ENCODE data around the gene NTMT1. TPM values are rescaled to one million over a fixed set of nuclear protein-coding genes. Genes with fewer than 3 reads are reported as not detected.
"Not testable (repeated sequence)": the region's sequence is repeated elsewhere in the genome, so short reads cannot be mapped to it uniquely, and the experiment has no call there.

The NTMT1 gene
- total RNA-seq, 4 donors from 2014 or later: 11.9 to 35.5 (median 26.6) TPM

DNA sequence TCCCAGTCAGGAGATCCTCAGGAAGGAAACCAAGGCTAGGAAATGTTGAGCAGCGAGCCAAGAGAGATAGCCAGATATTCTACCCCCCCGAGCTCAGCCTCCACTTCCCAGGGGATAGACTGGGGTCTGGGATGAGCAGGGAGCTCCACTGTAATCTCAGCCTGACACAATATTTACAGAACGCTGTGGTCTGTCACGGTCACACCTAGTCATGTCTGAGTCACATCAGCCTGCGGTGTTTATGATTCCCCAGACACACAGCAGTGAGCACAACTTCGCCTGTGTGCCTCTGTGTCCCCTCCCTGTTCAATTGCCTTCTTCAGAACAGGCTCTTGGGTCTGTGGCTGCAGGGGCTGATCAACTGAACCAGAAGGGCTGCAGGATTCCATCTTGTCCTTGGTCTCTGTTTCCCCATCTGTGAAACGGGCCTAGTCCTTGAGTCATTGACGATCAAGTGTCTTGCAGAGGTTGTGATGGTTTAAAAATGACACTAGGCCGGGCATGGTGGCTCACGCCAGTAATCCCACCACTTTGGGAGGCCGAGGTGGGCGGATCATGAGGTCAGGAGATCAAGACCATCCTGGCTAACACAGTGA, 30.9 kb downstream of the NTMT1 start:
- TF ChIP-seq, protein P1, sequence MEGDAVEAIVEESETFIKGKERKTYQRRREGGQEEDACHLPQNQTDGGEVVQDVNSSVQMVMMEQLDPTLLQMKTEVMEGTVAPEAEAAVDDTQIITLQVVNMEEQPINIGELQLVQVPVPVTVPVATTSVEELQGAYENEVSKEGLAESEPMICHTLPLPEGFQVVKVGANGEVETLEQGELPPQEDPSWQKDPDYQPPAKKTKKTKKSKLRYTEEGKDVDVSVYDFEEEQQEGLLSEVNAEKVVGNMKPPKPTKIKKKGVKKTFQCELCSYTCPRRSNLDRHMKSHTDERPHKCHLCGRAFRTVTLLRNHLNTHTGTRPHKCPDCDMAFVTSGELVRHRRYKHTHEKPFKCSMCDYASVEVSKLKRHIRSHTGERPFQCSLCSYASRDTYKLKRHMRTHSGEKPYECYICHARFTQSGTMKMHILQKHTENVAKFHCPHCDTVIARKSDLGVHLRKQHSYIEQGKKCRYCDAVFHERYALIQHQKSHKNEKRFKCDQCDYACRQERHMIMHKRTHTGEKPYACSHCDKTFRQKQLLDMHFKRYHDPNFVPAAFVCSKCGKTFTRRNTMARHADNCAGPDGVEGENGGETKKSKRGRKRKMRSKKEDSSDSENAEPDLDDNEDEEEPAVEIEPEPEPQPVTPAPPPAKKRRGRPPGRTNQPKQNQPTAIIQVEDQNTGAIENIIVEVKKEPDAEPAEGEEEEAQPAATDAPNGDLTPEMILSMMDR (IDR thresholded peaks at IDR 0.05): no peak
- TF ChIP-seq POLR2A (IDR thresholded peaks at IDR 0.05): no peak
- Histone ChIP-seq H3K27me3 (no peaks in the 10 kb centered on the region), H3K27ac (no peak overlapping the region), H3K4me3 (no peak overlapping the region), H3K4me1 (peaks cover 0 to 4% (median 0%) of the 10 kb centered on the region in 4 donors), H3K36me3 (no peaks in the 10 kb centered on the region), H3K9me3 (no peaks in the 10 kb centered on the region)
- no peak for DNase-seq

DNA sequence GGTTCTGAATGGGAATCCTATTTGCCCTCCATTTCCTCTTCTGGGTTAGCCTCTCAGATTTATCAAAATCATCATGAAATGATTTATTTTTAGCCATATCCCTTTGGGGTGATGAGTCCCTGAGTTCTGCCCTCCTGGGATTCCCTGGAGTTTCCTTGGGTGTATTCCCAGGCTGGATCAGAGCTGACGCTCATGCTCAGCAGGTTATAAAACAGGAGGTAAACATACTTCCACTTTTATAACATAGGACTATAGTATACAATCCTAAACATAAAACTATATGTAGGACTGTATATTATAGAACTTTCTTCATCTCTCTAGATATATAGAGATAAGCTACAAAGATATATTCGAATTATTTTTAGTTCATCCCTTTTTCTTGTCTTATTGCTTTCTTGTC, 35.1 kb downstream of the NTMT1 start:
- Histone ChIP-seq H3K27me3 (peaks cover 0 to 8% of the 10 kb centered on the region in 2 donors), H3K9me3 (no peaks in the 10 kb centered on the region)
- DNase-seq: no peak

DNA sequence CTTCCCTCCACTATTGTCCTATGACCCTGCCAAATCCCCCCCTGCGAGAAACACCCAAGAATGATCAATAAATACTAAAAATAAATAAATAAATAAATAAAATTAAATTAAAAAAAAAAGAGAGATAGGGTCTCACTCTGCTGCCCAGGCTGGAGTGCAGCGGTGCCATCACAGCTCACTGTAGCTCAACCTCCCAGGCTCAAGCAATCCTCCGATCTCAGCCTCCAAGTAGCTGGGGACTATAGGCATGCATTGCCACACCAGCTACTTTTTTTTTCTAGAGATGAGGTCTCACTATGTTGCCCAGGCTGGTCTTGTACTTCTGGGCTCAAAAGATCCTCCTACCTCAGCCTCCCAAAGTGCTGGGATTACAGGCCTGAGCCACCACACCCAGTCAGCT, 36.3 kb downstream of the NTMT1 start:
- DNase-seq, H3K36me3 ChIP-seq, H3K27ac ChIP-seq, H3K9me3 ChIP-seq, H3K4me3 ChIP-seq: not testable (repeated sequence)
- Histone ChIP-seq H3K4me1 (peaks cover 0 to 16% (median 0%) of the 10 kb centered on the region in 4 donors), H3K27me3 (peaks cover 0 to 17% of the 10 kb centered on the region in 2 donors)

More for the DNA sequence above, 35.1 kb downstream of the NTMT1 start:
- TF ChIP-seq, protein P1 (IDR thresholded peaks at IDR 0.05): no peak
- no peak for TF ChIP-seq POLR2A (IDR thresholded peaks at IDR 0.05)
- no peak overlapping the region for H3K27ac ChIP-seq
- no peak overlapping the region for H3K4me3 ChIP-seq
- H3K36me3 ChIP-seq: no peaks in the 10 kb centered on the region
- H3K4me1 ChIP-seq: peaks cover 0 to 12% (median 0%) of the 10 kb centered on the region in 4 donors

DNA sequence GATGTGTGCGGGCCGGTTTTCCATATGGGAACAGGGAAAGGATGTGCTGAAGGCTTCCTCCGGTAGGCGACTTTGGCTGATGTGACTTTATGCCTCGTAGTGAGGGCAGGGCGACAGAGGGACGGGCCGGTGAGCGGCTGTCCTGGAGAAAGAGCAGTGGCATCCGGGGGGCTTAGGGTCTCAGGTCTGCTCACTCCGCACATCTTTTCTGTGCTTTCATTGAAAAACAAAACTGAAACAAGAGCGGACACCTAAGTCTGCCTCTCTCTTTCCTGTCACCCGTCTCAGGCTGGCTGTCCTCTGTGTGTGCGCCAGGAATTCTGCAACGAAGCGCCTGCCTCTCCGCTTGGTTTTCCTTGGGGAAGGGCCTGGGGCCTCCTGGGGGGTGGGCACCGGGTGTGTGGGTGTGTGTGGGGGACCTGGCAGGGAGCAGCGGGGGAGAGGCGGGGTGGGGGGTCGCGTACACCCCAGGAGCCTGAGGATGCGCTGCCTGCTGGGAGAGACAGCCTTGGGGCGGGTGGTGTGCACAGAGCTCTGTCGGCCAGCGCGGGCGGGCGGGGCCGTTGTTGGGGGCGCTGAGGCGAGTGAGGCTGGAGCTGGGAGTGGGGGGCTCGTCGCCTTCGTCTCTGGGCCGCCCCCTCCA, 38.9 kb downstream of the NTMT1 start:
- Histone ChIP-seq H3K27me3 (peaks cover 0 to 17% of the 10 kb centered on the region in 2 donors), H3K4me1 (peaks cover 0 to 16% (median 0%) of the 10 kb centered on the region in 4 donors), H3K36me3 (no peaks in the 10 kb centered on the region), H3K27ac (no peak overlapping the region), H3K4me3 (peak overlapping the region; percentile 25 to 49 (median 45)), H3K9me3 (no peaks in the 10 kb centered on the region)
- no peak for DNase-seq
- TF ChIP-seq, protein P1 (IDR thresholded peaks at IDR 0.05): no peak
- no peak for TF ChIP-seq POLR2A (IDR thresholded peaks at IDR 0.05)

DNA sequence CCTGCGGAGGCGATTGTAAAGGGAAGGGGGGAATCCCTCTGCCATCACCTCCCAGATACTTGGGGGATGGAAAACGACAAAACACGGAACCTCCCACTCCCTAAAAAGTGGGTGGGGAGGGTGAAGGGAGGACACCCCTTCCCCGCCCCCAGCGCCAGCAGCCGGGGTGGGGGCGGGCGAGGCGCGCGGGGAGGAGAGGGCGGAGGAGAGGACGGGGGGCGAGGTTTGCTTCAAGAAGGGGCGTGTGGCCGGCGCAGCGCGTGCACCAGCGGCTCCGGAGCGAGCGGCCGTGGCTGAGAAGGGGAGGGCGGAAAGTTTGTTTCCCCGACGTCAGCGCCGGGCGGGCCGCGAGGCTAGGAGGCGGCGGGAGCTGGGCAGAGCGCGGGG, 39.4 kb downstream of the NTMT1 start, which contains the start of gene PRRX2:
PRRX2 (plus strand) TSS at position 259 of the 387 bp plus-strand sequence. CDS start 221 bp downstream, outside the sequence.
- no peaks in the 10 kb centered on the region for H3K9me3 ChIP-seq
- H3K4me3 ChIP-seq: peak within 1 kb of the TSS; percentile 25 to 49 (median 45)
- no peak within 1 kb of the TSS for H3K27ac ChIP-seq
- peaks cover 0 to 16% (median 0%) of the 10 kb centered on the region in 4 donors for H3K4me1 ChIP-seq
- DNase-seq: no peak
- TF ChIP-seq, protein P1 (IDR thresholded peaks at IDR 0.05): no peak
- no peak for TF ChIP-seq POLR2A (IDR thresholded peaks at IDR 0.05)
- no peaks in the 10 kb centered on the region for H3K36me3 ChIP-seq
- H3K27me3 ChIP-seq: peaks cover 0 to 17% of the 10 kb centered on the region in 2 donors

DNA sequence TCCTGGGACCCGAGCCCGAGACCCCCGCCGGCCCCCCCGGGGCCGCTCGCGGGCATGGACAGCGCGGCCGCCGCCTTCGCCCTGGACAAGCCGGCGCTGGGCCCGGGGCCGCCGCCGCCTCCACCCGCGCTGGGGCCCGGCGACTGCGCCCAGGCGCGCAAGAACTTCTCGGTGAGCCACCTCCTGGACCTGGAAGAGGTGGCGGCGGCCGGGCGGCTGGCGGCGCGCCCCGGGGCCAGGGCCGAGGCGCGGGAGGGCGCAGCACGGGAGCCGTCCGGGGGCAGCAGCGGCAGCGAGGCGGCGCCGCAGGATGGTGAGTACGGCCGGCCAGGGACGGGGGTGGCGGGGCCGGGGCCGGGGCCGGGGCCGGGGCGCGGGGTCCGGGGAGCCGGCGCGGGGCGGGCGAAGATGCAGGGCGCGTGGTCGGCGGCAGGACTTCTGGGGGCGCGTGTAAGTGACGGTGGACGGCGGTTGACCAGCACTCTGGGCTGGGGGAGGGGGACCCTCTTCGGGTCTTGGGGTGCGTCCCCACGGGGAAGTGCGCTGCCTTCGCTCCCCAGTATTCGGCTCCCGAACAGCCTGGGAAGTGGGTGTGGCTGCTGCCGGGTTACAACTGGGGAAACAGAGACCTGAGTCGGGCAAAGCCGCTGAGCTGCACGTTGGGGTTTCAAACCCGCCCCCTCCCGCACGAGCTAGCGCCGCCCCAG, 40.0 kb downstream of the NTMT1 start:
- no peaks in the 10 kb centered on the region for H3K36me3 ChIP-seq
- H3K4me3 ChIP-seq: peak overlapping the region; percentile 5 to 49 (median 45)
- H3K27me3 ChIP-seq: peaks cover 0 to 17% of the 10 kb centered on the region in 2 donors
- no peak for TF ChIP-seq POLR2A (IDR thresholded peaks at IDR 0.05)
- TF ChIP-seq, protein P1 (IDR thresholded peaks at IDR 0.05): no peak
- no peaks in the 10 kb centered on the region for H3K9me3 ChIP-seq
- no peak for DNase-seq
- peaks cover 0 to 16% (median 0%) of the 10 kb centered on the region in 4 donors for H3K4me1 ChIP-seq
- H3K27ac ChIP-seq: no peak overlapping the region
